Fibroblast of lung (primary cell): ENCODE measurements around the gene PLA2G6.

Experiments used
- CTCF ChIP-seq, 2 donors: IDR thresholded peaks in 1 of 2; conservative IDR thresholded peaks in 1 of 2; 1 replicate in 1 of 2; 2 replicates in 1 of 2; pipeline ENCODE4 v1.5.1; 2011 to 2012; ENCODE audit warnings: low read length in 2 of 2, control low read depth in 1 of 2, inconsistent platforms in 1 of 2, low read depth in 1 of 2, mild to moderate bottlenecking in 1 of 2
- EZH2 ChIP-seq: IDR thresholded peaks from 2 replicates; pipeline ENCODE4 v1.5.1; 2012; ENCODE audit warnings: low read length, control low read depth, mild to moderate bottlenecking; ENCODE audit errors: missing control alignments

- TF ChIP-seq CTCF (conservative IDR thresholded peaks at IDR 0.05 in 1 of 2, IDR thresholded peaks at IDR 0.05 in 1 of 2; ENCODE audit: low read depth in 1 of 2, low read length in 2 of 2) (no peak), EZH2 (no peak)
These were observed 72.1 kb downstream of the PLA2G6 start for GRCh38 chr22:38109371-38110001.
